OCI-M1 (cell line): ENCODE data around the gene CTCFL.
"Not testable (repeated sequence)": the region's sequence is repeated elsewhere in the genome, so short reads cannot be mapped to it uniquely, and the experiment has no call there.

Source experiments
- DNase-seq: peaks from one replicate; lab custom pipeline; 2025; lab: John Stamatoyannopoulos, UW

CTCFL gene

DNA sequence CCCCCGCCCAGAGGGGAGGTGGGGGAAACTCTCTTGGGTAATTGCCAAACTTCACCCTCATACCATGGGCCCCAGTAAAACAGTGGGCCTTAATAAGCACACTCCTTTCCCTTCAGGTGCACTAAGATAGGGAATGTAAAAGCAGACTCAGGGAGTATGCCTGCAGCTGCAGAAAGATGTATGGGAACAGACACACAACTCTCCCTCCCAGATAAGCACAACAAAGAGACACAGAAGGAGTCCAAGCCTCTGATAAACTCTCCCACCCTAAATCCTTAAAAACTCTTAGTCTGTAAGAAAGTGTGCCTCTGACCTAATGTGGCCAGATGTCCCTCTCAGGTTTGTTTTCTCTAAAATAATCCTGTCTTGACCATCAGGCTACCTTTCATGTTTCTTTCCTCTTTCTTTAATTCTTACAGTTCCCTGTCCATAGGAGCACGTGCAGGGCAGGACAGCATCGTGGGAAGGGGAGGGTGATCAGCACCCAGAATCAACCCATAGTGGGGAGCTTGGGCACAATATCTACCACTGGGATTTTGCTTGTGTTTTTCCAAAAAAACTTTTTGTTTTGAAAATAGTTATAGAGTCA is 11.3 kb upstream of the CTCFL start:
- no peak for DNase-seq

DNA sequence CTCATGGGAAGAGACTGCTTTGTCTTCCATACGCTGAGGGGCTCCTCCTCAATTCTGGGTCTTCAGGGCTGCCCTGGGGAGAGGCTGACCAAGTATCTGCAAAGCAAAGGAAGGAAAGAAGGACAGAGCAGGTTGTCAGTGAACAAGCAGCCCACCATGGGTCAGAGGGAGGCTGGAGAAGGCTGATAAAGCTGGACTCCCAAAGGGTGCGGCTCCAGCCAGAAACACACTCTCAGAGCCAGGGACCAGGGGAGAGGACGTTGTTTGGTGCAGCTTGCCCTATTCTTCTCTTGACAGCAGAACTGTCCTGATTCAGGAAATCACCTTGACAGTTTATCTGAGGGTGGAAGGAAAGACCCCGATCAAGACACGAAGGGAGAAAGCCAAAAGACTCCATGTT is 10.4 kb upstream of the CTCFL start:
- no peak for DNase-seq

- no peak for DNase-seq
Measured at GRCh38 chr20:57532104-57532503, 7.2 kb upstream of the CTCFL start.

DNA sequence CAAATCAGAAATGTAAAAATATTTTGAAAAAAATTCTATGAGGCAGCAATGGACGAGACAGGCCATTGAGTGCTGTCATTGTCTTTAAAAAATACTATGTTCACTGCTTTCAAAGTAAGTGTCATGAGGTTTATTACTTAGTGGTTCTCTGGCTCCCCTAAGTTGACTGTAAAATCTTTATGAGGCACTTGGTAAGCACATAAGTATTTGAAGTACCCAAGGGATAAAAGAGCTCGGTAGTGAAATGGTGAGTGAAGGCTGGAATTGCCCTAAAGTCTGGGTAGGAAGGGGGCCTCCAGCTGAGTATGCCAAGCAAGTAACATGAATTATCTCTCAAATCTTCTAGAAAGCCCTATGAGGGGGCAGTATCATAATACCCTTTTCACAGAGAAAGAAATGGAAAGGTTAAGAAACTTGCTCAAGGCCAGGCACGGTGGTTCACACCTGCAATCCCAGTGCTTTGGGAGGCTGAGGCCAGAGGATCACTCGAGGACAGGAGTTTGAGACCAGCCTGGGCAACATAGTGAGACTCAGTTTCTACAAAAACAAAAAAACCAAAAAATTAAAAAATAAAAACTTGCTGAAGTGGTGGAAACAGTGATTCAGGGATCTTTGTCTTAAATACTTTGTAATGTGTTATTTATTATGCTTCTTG is 5.5 kb upstream of the CTCFL start:
- no peak for DNase-seq

DNA sequence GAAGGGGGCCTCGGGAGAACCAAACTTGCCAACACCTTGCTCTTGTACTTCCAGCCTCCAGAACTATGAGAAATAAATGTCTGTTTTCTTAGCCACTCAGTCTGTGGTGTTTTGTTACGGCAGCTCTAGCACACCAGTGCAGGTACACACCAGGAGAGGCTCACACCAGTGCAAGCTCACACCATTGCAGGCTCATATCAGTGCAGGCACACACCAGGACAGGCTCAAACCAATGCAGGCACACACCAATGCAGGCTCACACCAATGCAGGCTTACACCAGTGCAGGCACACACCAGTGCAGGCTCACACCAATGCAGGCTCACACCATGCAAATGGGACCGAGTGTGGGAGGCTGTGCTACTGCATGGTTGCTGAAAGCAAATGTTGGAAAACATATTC is 4.9 kb upstream of the CTCFL start:
- DNase-seq, result no peak

- no peak for DNase-seq
Measured at GRCh38 chr20:57529160-57529585, 4.2 kb upstream of the CTCFL start.

DNA sequence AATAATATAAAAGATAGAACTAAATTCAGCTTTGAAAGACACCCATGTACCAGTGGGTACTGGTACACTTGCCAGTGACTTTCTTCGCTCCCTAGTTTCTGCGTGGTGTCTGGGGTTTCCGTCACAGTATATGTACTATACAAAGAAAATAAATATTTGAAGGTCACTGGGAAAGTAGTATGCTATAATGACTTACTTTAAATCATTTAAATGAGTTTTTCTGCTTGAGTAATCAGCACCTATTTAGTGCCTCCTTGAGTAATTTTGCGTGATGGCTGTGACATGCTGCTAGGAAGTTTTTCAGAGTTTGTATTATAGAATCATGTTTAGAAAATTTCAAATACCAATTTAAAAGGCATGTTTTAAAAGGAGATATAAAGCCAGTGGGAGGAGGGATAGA is 3.2 kb upstream of the CTCFL start:
- DNase-seq, result no peak

- no peak for DNase-seq
Measured at GRCh38 chr20:57527728-57528127, 2.8 kb upstream of the CTCFL start.

- no peak for DNase-seq
Measured at GRCh38 chr20:57526885-57527460, 2.0 kb upstream of the CTCFL start.

DNA sequence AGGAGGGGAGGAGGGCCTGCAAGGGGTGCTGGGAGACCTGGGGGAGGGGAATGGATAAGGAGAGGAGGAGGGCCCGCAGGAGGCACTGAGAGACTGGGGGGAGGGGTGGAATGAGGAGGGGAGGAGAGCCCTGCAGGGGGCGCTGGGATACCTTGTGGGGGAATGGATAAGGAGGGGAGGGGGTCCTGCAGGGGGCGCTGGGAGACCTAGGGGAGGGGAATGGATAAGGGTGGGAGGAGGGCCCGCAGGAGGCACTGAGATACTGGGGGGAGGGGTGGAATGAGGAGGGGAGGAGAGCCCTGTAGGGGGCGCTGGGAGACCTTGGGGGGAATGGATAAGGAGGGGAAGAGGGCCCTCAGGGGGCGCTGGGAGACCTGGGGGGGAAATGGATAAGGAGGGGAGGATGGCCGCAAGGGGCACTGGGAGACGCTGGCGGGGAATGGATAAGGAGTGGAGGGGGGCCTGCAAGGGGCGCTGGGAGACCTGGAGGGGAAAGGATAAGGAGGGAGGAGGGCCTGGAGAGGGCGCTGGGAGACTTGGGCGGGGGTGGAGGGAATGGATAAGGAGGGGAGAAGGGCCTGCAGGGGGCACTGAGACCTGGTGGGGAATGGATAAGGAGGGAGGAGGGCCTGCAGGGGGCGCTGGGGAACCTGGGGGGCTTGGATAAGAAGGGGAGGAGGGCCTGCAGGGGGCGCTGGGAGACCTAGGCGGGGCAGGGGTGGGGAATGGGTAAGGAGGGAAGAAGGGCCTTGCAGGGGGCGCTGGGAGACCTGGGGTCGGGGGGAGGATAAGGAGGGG is 1.3 kb upstream of the CTCFL start:
- DNase-seq, result peak; percentile 91

- peak; percentile 75 for DNase-seq
Measured at GRCh38 chr20:57525328-57526086, 567 bp upstream of the CTCFL start.

- no peak for DNase-seq
Measured at GRCh38 chr20:57523782-57524181, 1.2 kb downstream of the CTCFL start.

- DNase-seq, result no peak
Measured at GRCh38 chr20:57522380-57523140, 2.4 kb downstream of the CTCFL start.

GRCh38 chr20:57517904-57518303 is 7.0 kb downstream of the CTCFL start:
- DNase-seq, result no peak

GRCh38 chr20:57514273-57514751 is 10.6 kb downstream of the CTCFL start:
- DNase-seq, result peak; percentile 82

DNA sequence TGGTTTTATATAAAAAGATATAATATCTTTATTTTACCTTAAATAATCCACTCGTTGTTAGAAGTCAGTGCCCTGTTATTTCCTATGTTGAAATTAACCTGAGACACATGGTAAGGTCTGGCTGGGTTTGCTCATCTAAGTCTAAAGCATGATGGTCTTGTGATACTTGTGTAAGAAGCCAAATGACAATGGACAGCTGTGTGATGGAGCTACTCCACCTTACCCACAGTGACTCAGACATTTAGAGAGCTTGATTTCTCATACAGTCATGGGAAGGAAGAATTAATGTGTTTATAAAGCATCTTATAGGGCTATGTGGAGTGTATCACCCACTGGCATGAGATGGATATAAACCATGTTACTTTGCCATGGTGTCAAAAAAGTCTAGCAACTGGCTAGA is 11.7 kb downstream of the CTCFL start:
- DNase-seq, result no peak

DNA sequence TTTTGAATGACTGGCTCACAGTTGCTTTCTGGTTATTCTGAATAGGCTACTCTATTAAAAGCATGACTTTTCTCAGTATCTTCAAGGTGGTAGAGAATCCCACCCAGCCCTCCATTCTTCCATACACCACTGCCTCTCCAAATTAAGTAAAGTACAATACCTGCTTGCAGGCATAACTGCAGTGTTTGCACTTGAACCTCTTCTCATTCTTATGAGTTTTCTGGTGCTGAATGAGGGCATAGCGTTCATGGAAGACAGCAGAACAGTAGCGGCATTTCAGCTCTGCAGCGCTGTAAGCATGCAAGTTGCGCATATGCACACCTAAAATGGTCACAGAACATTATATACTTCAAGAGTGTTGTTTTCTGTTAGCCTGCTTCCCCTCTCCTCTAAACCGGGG is 12.5 kb downstream of the CTCFL start:
- DNase-seq, result no peak

- not testable (repeated sequence) for DNase-seq
Measured at GRCh38 chr20:57511709-57512108, 13.2 kb downstream of the CTCFL start.

DNA sequence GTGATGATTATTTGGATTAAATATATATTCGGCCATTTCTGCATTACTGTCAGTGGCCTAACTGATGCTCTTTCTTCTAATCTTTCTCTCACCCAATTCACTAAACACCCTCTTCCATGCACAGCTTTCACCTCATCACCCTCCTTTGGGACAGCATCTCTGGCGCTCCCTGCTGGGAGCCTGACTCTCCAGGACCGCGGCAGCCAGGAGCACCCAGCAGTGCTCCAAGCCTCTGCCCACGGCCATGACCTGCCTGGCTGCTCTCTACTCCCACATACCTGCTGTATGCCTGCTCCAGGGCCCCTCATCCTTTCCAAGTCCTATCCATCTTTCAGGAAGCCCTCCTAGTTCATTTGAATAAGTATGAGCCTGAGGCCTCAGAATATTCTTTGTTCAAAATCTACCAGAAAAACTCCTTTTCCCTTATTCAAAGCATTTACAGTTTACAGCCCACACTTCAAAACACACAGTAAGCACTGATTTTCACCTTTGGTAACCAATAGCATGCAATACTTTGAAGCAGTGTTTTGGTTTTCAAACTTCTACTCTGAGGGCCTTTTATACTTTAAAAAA is 15.2 kb downstream of the CTCFL start:
- DNase-seq, result peak; percentile 57

DNA sequence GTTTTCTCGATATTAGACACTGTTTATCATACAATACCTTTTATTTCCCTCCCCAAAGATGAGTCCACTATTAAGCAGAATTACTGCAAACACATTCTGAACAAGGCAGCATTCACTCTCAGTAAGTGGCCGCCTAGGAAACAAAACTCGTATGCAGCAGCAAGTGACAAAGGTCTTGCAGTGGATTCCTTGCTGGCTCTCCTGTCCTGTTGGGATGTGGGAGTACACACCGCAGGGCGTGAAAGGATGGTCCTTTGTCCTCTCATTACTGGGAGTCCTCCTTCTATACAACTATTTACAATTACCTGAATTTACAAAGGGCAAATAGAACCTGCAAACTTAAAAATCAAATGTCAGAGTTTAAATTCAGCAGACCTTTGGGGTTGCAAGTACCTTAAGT is 16.1 kb downstream of the CTCFL start:
- DNase-seq, result no peak

- no peak for DNase-seq
Measured at GRCh38 chr20:57508381-57508780, 16.6 kb downstream of the CTCFL start.
